GM23338 (cell line): ENCODE measurements around the gene CAPN9. TPM values are rescaled to one million over a fixed set of nuclear protein-coding genes. Genes with fewer than 3 reads are reported as not detected.

Experiments
- ATAC-seq: fragments of 200-7000 bp; cut with Tn5 transposase; 3 replicates; pipeline ENCODE4 v1.9.1; 2020
- DNase-seq: peaks from one replicate; pipeline ENCODE4 v3.0.0-alpha.2; 2015; ENCODE audit warnings: low spot score
- H2AFZ ChIP-seq: fragments of 200-600 bp; sonication (generic); 2 replicates; pipeline ENCODE4 v1.8.0; 2016; ENCODE audit warnings: antibody characterized with exemption, mild to moderate bottlenecking, moderate library complexity
- H3F3A ChIP-seq: fragments of 200-600 bp; sonication (generic); replicated peaks from 2 replicates; pipeline ENCODE4 v1.8.0; 2017; ENCODE audit warnings: antibody characterized with exemption, mixed run types, low read depth
- H3K27ac ChIP-seq: fragments of 200-600 bp; sonication (generic); 2 replicates; pipeline ENCODE4 v1.6.1; 2016; ENCODE audit warnings: low read depth
- H3K27me3 ChIP-seq: fragments of 200-600 bp; sonication (generic); 2 replicates; pipeline ENCODE4 v1.8.0; 2016; ENCODE audit warnings: mild to moderate bottlenecking, mixed run types, moderate library complexity; ENCODE audit not compliant: insufficient read depth
- H3K36me3 ChIP-seq: fragments of 200-600 bp; sonication (generic); 2 replicates; pipeline ENCODE4 v1.8.0; 2016; ENCODE audit warnings: mild to moderate bottlenecking; ENCODE audit not compliant: insufficient read depth
- H3K4me1 ChIP-seq: fragments of 200-600 bp; sonication (generic); 2 replicates; pipeline ENCODE4 v1.8.0; 2016; ENCODE audit warnings: mild to moderate bottlenecking, moderate library complexity; ENCODE audit not compliant: insufficient read depth
- H3K4me2 ChIP-seq: fragments of 200-600 bp; sonication (generic); 2 replicates; pipeline ENCODE4 v1.7.1; 2017; ENCODE audit warnings: mixed run types
- H3K4me3 ChIP-seq: fragments of 200-600 bp; sonication (generic); 2 replicates; pipeline ENCODE4 v1.6.1; 2016; ENCODE audit warnings: mixed run types
- H3K79me2 ChIP-seq: fragments of 200-600 bp; sonication (generic); replicated peaks from 2 replicates; pipeline ENCODE4 v1.8.0; 2017; ENCODE audit warnings: mild to moderate bottlenecking; ENCODE audit not compliant: insufficient read depth
- H3K9me2 ChIP-seq: fragments of 200-600 bp; sonication (generic); 2 replicates; pipeline ENCODE4 v1.8.0; 2017; ENCODE audit not compliant: insufficient read depth
- H4K20me1 ChIP-seq: fragments of 200-600 bp; sonication (generic); replicated peaks from 2 replicates; pipeline ENCODE4 v1.8.0; 2017; ENCODE audit warnings: mild to moderate bottlenecking; ENCODE audit not compliant: insufficient read depth
- H3K27ac Mint-ChIP-seq: 2 replicates; pipeline ENCODE4 v1.8.0; 2020; ENCODE audit warnings: inconsistent platforms, mild to moderate bottlenecking, moderate library complexity, mixed read lengths
- H3K27me3 Mint-ChIP-seq: 3 replicates; pipeline ENCODE4 v1.8.0; 2022; ENCODE audit warnings: low read depth, mild to moderate bottlenecking, moderate library complexity, mixed read lengths, inconsistent platforms; ENCODE audit not compliant: insufficient read depth, poor library complexity
- H3K36me3 Mint-ChIP-seq: 3 replicates; pipeline ENCODE4 v1.8.0; 2021; ENCODE audit warnings: low read depth, mild to moderate bottlenecking, inconsistent platforms, moderate library complexity, mixed read lengths
- H3K4me1 Mint-ChIP-seq: 3 replicates; pipeline ENCODE4 v1.8.0; 2020; ENCODE audit warnings: mild to moderate bottlenecking, inconsistent platforms, mixed read lengths
- H3K4me3 Mint-ChIP-seq: 3 replicates; pipeline ENCODE4 v1.8.0; 2021; ENCODE audit warnings: moderate library complexity, mild to moderate bottlenecking, inconsistent platforms, mixed read lengths
- H3K9me3 Mint-ChIP-seq: 3 replicates; pipeline ENCODE4 v1.8.0; 2020; ENCODE audit warnings: moderate library complexity, mild to moderate bottlenecking, inconsistent platforms, mixed read lengths
- CREB1 ChIP-seq: fragments of 250-450 bp; sonication (Bioruptor Pico); IDR thresholded peaks from 2 replicates; pipeline ENCODE4 v1.5.0; 2020; ENCODE audit warnings: low read depth, mild to moderate bottlenecking, moderate library complexity
- EZH2 ChIP-seq: fragments of 200-600 bp; sonication (generic); IDR thresholded peaks from one replicate; pipeline ENCODE4 v1.8.0; 2017; ENCODE audit warnings: antibody characterized with exemption, mild to moderate bottlenecking, low read depth; ENCODE audit not compliant: unreplicated experiment
- EZH2phosphoT487 ChIP-seq: fragments of 200-600 bp; sonication (generic); IDR thresholded peaks from one replicate; pipeline ENCODE4 v1.8.1; 2018; ENCODE audit warnings: antibody characterized with exemption; ENCODE audit not compliant: unreplicated experiment
- JUNB ChIP-seq: IDR thresholded peaks from one replicate; pipeline ENCODE4 v1.6.1; 2016; ENCODE audit warnings: antibody characterized with exemption; ENCODE audit not compliant: unreplicated experiment
- NANOG ChIP-seq: IDR thresholded peaks from 2 replicates; pipeline ENCODE4 v1.6.1; 2016; ENCODE audit warnings: antibody characterized with exemption, borderline replicate concordance
- POLR2AphosphoS5 ChIP-seq: IDR thresholded peaks from 2 replicates; pipeline ENCODE4 v1.6.1; 2016; ENCODE audit warnings: antibody characterized with exemption, low read depth
- STAT1 ChIP-seq: IDR thresholded peaks from one replicate; pipeline ENCODE4 v1.6.1; 2016; ENCODE audit warnings: antibody characterized with exemption; ENCODE audit not compliant: unreplicated experiment
- ZNF114 ChIP-seq: fragments of 250-450 bp; sonication (Bioruptor Pico); IDR thresholded peaks from 2 replicates; pipeline ENCODE4 v1.5.0; 2020; ENCODE audit warnings: mild to moderate bottlenecking, moderate library complexity
- ZNF331 ChIP-seq: fragments of 250-450 bp; sonication (Bioruptor Pico); IDR thresholded peaks from 2 replicates; pipeline ENCODE4 v1.5.0; 2020; ENCODE audit warnings: low read depth, mild to moderate bottlenecking, moderate library complexity
- polyA plus RNA-seq: library from polyadenylated mRNA; unstranded; fragments of >200 nt; fragmentation: Nextera tagmentation; extraction: Ambion mirVana; gene quantifications from 2 replicates; pipeline ENCODE4 v1.2.1, GENCODE V29; 2016
- total RNA-seq: library from RNA; depleted of rRNA; stranded (reverse); fragments of >200 nt; shearing (Covaris generic); gene quantifications from 2 replicates; pipeline ENCODE4 v1.2.3, GENCODE V29; 2014
- TF ChIP-seq, protein P1 (sequence below), 2 experiments: fragments of 200-600 bp in 1 of 2; sonication (generic) in 1 of 2; conservative IDR thresholded peaks; 2 replicates each; pipeline versions ENCODE4 v1.5.1 to v1.6.1; 2016 to 2017; ENCODE audit warnings: antibody characterized with exemption in 2 of 2, low read depth in 2 of 2, mild to moderate bottlenecking in 2 of 2, moderate library complexity in 1 of 2
- TF ChIP-seq, protein P2 (sequence below): fragments of 250-450 bp; sonication (Bioruptor Pico); IDR thresholded peaks from 2 replicates; pipeline ENCODE4 v1.5.0; 2020; ENCODE audit warnings: mild to moderate bottlenecking, moderate library complexity
- TF ChIP-seq, protein P3 (sequence below): IDR thresholded peaks from 2 replicates; pipeline ENCODE4 v1.6.1; 2016; ENCODE audit warnings: antibody characterized with exemption
- TF ChIP-seq, protein P4 (sequence below): IDR thresholded peaks from one replicate; pipeline ENCODE4 v1.6.1; 2018; ENCODE audit warnings: antibody characterized with exemption; ENCODE audit not compliant: unreplicated experiment

Gene CAPN9
- total and polyA plus RNA-seq, 2 experiments from 2014 or later, result 0.07 TPM; not detected in 1

DNA sequence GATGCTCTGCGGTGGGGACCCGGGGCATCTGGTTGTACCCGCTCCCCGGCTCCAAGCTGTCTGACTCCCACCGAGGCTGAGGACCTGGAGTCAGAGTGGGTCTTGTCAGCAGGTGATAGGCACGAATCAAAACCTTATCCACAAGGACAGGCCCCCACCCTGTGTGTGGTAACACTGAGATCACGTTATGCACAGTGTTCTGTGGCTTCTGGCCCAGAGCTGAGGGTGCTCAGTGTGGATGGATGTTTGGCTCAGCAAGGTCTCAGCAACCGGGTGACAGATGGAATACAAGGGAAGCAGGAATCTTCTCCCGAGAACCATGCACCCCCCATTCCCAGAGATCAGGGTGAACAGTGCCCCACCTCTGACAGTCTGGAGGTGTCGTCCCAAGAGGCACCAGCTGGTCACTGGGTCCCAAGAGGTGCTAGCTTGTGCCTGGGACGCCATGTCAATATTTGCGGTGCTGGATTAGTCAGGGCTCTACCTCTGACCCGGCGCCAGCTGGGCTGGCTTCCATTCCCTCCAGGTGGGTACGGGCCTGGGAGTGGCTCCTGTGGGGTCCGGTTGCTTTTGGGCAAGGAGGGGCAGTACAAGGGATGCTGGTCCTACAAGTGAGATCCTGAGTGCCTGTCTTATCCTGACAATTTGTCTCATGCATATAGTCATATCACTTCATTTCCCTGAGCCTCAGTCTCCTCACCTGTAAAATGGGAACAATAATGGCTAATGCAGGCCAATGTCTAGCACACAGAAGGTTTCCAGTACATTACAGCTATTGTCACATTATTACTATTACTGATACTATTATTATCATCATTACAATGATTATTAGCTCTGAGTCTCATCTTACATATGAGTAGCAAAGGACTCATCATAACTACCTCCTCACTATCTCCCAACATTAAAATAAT is 957 bp downstream of the CAPN9 start:
- H3F3A ChIP-seq, result no peaks in the 10 kb centered on the region; the same call in 1 of the 2 replicates
- Mint-ChIP-seq H3K36me3 (no peaks in the 10 kb centered on the region), H3K9me3 (no peaks in the 10 kb centered on the region), H3K4me1 (peaks cover 61% of the 10 kb centered on the region), H3K4me3 (no peak overlapping the region), H3K27me3 (peaks cover 19% of the 10 kb centered on the region), H3K27ac (no peak overlapping the region)
- ATAC-seq (no peak), DNase-seq (no peak)
- H3K9me2 ChIP-seq, result no peaks in the 10 kb centered on the region
- H3K27me3 ChIP-seq, result peaks cover 4% of the 10 kb centered on the region; the same call in 1 of the 2 replicates
- peaks cover 36% of the 10 kb centered on the region for H3K4me1 ChIP-seq
- H3K27ac ChIP-seq, result no peak overlapping the region
- no peak overlapping the region for H2AFZ ChIP-seq
- no peaks in the 10 kb centered on the region for H3K36me3 ChIP-seq
- no peak overlapping the region for H3K4me3 ChIP-seq
- TF ChIP-seq STAT1 (no peak), CREB1 (no peak), NANOG (no peak), ZNF331 (CRISPR knock-in tag) (no peak), EZH2phosphoT487 (no peak), JUNB (no peak), ZNF114 (CRISPR knock-in tag) (no peak), POLR2AphosphoS5 (no peak), EZH2 (no peak)
- TF ChIP-seq, protein P1, sequence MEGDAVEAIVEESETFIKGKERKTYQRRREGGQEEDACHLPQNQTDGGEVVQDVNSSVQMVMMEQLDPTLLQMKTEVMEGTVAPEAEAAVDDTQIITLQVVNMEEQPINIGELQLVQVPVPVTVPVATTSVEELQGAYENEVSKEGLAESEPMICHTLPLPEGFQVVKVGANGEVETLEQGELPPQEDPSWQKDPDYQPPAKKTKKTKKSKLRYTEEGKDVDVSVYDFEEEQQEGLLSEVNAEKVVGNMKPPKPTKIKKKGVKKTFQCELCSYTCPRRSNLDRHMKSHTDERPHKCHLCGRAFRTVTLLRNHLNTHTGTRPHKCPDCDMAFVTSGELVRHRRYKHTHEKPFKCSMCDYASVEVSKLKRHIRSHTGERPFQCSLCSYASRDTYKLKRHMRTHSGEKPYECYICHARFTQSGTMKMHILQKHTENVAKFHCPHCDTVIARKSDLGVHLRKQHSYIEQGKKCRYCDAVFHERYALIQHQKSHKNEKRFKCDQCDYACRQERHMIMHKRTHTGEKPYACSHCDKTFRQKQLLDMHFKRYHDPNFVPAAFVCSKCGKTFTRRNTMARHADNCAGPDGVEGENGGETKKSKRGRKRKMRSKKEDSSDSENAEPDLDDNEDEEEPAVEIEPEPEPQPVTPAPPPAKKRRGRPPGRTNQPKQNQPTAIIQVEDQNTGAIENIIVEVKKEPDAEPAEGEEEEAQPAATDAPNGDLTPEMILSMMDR (conservative IDR thresholded peaks at IDR 0.05; ENCODE audit: low read depth in 2 of 2), result no peak
- TF ChIP-seq, protein P2, sequence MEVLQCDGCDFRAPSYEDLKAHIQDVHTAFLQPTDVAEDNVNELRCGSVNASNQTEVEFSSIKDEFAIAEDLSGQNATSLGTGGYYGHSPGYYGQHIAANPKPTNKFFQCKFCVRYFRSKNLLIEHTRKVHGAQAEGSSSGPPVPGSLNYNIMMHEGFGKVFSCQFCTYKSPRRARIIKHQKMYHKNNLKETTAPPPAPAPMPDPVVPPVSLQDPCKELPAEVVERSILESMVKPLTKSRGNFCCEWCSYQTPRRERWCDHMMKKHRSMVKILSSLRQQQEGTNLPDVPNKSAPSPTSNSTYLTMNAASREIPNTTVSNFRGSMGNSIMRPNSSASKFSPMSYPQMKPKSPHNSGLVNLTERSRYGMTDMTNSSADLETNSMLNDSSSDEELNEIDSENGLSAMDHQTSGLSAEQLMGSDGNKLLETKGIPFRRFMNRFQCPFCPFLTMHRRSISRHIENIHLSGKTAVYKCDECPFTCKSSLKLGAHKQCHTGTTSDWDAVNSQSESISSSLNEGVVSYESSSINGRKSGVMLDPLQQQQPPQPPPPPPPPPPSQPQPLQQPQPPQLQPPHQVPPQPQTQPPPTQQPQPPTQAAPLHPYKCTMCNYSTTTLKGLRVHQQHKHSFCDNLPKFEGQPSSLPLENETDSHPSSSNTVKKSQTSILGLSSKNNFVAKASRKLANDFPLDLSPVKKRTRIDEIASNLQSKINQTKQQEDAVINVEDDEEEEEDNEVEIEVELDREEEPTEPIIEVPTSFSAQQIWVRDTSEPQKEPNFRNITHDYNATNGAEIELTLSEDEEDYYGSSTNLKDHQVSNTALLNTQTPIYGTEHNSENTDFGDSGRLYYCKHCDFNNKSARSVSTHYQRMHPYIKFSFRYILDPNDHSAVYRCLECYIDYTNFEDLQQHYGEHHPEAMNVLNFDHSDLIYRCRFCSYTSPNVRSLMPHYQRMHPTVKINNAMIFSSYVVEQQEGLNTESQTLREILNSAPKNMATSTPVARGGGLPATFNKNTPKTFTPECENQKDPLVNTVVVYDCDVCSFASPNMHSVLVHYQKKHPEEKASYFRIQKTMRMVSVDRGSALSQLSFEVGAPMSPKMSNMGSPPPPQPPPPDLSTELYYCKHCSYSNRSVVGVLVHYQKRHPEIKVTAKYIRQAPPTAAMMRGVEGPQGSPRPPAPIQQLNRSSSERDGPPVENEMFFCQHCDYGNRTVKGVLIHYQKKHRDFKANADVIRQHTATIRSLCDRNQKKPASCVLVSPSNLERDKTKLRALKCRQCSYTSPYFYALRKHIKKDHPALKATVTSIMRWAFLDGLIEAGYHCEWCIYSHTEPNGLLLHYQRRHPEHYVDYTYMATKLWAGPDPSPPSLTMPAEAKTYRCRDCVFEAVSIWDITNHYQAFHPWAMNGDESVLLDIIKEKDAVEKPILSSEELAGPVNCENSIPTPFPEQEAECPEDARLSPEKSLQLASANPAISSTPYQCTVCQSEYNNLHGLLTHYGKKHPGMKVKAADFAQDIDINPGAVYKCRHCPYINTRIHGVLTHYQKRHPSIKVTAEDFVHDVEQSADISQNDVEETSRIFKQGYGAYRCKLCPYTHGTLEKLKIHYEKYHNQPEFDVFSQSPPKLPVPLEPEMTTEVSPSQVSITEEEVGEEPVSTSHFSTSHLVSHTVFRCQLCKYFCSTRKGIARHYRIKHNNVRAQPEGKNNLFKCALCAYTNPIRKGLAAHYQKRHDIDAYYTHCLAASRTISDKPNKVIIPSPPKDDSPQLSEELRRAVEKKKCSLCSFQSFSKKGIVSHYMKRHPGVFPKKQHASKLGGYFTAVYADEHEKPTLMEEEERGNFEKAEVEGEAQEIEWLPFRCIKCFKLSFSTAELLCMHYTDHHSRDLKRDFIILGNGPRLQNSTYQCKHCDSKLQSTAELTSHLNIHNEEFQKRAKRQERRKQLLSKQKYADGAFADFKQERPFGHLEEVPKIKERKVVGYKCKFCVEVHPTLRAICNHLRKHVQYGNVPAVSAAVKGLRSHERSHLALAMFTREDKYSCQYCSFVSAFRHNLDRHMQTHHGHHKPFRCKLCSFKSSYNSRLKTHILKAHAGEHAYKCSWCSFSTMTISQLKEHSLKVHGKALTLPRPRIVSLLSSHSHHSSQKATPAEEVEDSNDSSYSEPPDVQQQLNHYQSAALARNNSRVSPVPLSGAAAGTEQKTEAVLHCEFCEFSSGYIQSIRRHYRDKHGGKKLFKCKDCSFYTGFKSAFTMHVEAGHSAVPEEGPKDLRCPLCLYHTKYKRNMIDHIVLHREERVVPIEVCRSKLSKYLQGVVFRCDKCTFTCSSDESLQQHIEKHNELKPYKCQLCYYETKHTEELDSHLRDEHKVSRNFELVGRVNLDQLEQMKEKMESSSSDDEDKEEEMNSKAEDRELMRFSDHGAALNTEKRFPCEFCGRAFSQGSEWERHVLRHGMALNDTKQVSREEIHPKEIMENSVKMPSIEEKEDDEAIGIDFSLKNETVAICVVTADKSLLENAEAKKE (CRISPR knock-in tag), result no peak
- TF ChIP-seq, protein P3, sequence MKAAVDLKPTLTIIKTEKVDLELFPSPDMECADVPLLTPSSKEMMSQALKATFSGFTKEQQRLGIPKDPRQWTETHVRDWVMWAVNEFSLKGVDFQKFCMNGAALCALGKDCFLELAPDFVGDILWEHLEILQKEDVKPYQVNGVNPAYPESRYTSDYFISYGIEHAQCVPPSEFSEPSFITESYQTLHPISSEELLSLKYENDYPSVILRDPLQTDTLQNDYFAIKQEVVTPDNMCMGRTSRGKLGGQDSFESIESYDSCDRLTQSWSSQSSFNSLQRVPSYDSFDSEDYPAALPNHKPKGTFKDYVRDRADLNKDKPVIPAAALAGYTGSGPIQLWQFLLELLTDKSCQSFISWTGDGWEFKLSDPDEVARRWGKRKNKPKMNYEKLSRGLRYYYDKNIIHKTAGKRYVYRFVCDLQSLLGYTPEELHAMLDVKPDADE, result no peak
- TF ChIP-seq, protein P4, sequence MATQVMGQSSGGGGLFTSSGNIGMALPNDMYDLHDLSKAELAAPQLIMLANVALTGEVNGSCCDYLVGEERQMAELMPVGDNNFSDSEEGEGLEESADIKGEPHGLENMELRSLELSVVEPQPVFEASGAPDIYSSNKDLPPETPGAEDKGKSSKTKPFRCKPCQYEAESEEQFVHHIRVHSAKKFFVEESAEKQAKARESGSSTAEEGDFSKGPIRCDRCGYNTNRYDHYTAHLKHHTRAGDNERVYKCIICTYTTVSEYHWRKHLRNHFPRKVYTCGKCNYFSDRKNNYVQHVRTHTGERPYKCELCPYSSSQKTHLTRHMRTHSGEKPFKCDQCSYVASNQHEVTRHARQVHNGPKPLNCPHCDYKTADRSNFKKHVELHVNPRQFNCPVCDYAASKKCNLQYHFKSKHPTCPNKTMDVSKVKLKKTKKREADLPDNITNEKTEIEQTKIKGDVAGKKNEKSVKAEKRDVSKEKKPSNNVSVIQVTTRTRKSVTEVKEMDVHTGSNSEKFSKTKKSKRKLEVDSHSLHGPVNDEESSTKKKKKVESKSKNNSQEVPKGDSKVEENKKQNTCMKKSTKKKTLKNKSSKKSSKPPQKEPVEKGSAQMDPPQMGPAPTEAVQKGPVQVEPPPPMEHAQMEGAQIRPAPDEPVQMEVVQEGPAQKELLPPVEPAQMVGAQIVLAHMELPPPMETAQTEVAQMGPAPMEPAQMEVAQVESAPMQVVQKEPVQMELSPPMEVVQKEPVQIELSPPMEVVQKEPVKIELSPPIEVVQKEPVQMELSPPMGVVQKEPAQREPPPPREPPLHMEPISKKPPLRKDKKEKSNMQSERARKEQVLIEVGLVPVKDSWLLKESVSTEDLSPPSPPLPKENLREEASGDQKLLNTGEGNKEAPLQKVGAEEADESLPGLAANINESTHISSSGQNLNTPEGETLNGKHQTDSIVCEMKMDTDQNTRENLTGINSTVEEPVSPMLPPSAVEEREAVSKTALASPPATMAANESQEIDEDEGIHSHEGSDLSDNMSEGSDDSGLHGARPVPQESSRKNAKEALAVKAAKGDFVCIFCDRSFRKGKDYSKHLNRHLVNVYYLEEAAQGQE, result no peak
- no peak overlapping the region for H3K4me2 ChIP-seq
- no peaks in the 10 kb centered on the region for H4K20me1 ChIP-seq
- H3K79me2 ChIP-seq, result no peaks in the 10 kb centered on the region
